ENCODE results near the gene CHRDL2. TPM values are rescaled to one million over a fixed set of nuclear protein-coding genes. Genes with fewer than 3 reads are reported as not detected.

Gene CHRDL2
- total and polyA plus RNA-seq, 3 donors from 2014 or later, result 3.5 to 12.0 (median 5.3) TPM

DNA sequence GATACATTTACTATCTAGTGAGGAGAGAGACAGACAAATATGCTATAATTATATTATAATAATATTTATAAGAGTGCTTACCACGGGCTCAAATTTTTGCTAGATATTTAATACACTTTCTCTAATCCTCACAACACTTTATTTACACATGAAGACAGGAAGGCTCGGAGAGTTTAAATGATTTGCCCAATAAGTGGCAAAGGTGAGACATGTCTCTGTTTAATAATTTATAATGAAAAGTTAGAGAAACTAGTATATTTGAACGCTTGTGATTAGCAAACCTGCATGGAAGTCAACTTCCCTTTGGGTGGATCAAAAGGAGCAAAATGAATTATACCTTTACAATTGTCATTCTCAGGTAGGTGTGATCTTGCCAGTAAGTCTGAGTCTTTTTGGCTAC lies 83.4 kb downstream of the CHRDL2 start:
- intact Hi-C loops (cut with DNase I; ENCODE audit: low total_unique reads), result no loop called here
- no peak for TF ChIP-seq POLR2A (IDR thresholded peaks at IDR 0.05)
- TF ChIP-seq, protein P1, sequence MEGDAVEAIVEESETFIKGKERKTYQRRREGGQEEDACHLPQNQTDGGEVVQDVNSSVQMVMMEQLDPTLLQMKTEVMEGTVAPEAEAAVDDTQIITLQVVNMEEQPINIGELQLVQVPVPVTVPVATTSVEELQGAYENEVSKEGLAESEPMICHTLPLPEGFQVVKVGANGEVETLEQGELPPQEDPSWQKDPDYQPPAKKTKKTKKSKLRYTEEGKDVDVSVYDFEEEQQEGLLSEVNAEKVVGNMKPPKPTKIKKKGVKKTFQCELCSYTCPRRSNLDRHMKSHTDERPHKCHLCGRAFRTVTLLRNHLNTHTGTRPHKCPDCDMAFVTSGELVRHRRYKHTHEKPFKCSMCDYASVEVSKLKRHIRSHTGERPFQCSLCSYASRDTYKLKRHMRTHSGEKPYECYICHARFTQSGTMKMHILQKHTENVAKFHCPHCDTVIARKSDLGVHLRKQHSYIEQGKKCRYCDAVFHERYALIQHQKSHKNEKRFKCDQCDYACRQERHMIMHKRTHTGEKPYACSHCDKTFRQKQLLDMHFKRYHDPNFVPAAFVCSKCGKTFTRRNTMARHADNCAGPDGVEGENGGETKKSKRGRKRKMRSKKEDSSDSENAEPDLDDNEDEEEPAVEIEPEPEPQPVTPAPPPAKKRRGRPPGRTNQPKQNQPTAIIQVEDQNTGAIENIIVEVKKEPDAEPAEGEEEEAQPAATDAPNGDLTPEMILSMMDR (IDR thresholded peaks at IDR 0.05), result no peak
- Histone ChIP-seq H3K4me1 (no peaks in the 10 kb centered on the region), H3K27me3 (no peaks in the 10 kb centered on the region), H3K36me3 (ENCODE audit: low read depth, missing control alignments) (no peaks in the 10 kb centered on the region), H3K27ac (no peak overlapping the region), H3K4me3 (no peak overlapping the region), H3K9me3 (no peaks in the 10 kb centered on the region)
- DNase-seq, result no peak
- 91 to 96% methylated on average over 3 of the region's 3 CpGs for WGBS, 2 donors

DNA sequence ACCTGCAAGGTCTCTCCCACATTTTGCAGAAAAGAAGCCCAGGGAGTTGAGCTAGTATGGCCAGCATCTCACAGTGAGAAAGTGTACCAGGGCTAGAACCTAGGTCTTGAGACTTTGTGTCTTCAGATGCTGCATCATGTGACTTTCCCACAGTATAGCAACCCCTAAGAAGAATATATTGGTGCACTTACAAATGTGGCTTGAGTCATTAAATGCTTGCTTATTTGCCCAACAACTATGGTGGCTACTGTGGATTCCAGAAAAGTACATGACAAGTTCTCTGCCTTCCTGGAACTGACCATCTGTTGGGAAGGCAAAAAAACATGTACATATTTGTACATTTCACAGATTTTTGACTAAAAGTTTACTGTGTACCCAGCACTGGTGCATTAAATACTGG lies 83.8 kb downstream of the CHRDL2 start:
- H3K9me3 ChIP-seq, result no peaks in the 10 kb centered on the region
- H3K4me3 ChIP-seq, result no peak overlapping the region
- TF ChIP-seq POLR2A (IDR thresholded peaks at IDR 0.05), result no peak
- no peak overlapping the region for H3K27ac ChIP-seq
- intact Hi-C loops (cut with DNase I; ENCODE audit: low total_unique reads), result no loop called here
- H3K36me3 ChIP-seq (ENCODE audit: low read depth, missing control alignments), result no peaks in the 10 kb centered on the region
- no peaks in the 10 kb centered on the region for H3K27me3 ChIP-seq
- no peaks in the 10 kb centered on the region for H3K4me1 ChIP-seq
- no peak for DNase-seq

DNA sequence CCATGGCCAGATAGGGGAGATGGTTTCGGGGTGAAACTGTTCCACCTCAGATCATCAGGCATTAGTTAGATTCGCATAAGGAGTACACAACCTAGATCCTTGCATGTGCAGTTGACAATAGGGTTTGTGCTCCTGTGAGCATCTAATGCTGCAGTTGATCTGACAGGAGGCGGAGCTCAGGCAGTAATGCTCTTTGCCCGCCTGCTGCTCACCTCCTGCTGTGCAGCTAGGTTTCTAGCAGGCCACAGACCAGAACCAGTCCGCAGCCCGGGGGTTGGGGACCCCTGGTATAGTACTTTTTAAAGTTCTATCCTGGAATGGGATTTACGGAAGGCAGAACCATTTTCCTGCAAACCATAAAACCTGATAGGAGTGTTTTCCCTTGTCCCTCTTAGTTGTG lies 84.3 kb downstream of the CHRDL2 start:
- no peak for TF ChIP-seq POLR2A (IDR thresholded peaks at IDR 0.05)
- TF ChIP-seq, protein P1 (IDR thresholded peaks at IDR 0.05), result no peak
- 91 to 93% methylated on average over 7 of the region's 7 CpGs for WGBS, 2 donors
- Histone ChIP-seq H3K27me3 (no peaks in the 10 kb centered on the region), H3K4me3 (no peak overlapping the region), H3K9me3 (no peaks in the 10 kb centered on the region), H3K36me3 (ENCODE audit: low read depth, missing control alignments) (no peaks in the 10 kb centered on the region), H3K4me1 (no peaks in the 10 kb centered on the region), H3K27ac (no peak overlapping the region)
- DNase-seq, result no peak
- intact Hi-C loops (cut with DNase I; ENCODE audit: low total_unique reads), result no loop called here

Small RNA genes lying within 50 kb of the gene (microRNA-seq; reads per million reads assigned to microRNA genes)
- 0 reads per million in 2 donors for gene MIR4696 (ENCODE audit: borderline number of aligned reads in 2 of 2, borderline replicate concordance in 1 of 2)

Small RNA genes lying within 50 kb of the gene (small RNA-seq; reads per million reads assigned to genes)
- gene MIR4696 (0 reads per million in 2 donors), gene RANP3 (0 reads per million in 2 donors), gene RN7SKP297 (0 reads per million in 2 donors)

Other genes with a start within 250 kb of the CHRDL2 start
- gene LIPT2, start 237.7 kb downstream of the CHRDL2 start, total RNA-seq, result 10 to 100 TPM; 32.6 to 43.1 TPM
- 25.0 TPM for gene LIPT2, start 237.7 kb downstream of the CHRDL2 start, polyA plus RNA-seq (ENCODE audit: insufficient read depth, low read depth, low replicate concordance)
- 10 to 100 TPM; 25.2 to 32.9 TPM for gene POLD3, start 138.8 kb downstream of the CHRDL2 start, total RNA-seq
- gene POLD3, start 138.8 kb downstream of the CHRDL2 start, polyA plus RNA-seq (ENCODE audit: insufficient read depth, low read depth, low replicate concordance), result 36.3 TPM
- 10 to 100 TPM; 19.3 to 19.4 TPM for gene RNF169, start 17.4 kb upstream of the CHRDL2 start, total RNA-seq
- gene RNF169, start 17.4 kb upstream of the CHRDL2 start, polyA plus RNA-seq (ENCODE audit: insufficient read depth, low read depth, low replicate concordance), result 7.2 TPM
- 10 to 100 TPM; 58.4 to 74.0 TPM for gene XRRA1, start 217.7 kb upstream of the CHRDL2 start, total RNA-seq
- gene XRRA1, start 217.7 kb upstream of the CHRDL2 start, polyA plus RNA-seq (ENCODE audit: insufficient read depth, low read depth, low replicate concordance), result 137 TPM
- gene SPCS2, start 217.8 kb upstream of the CHRDL2 start, total RNA-seq, result 10 to 100 TPM; 37.0 to 61.1 TPM
- 152 TPM for gene SPCS2, start 217.8 kb upstream of the CHRDL2 start, polyA plus RNA-seq (ENCODE audit: insufficient read depth, low read depth, low replicate concordance)

All from testis (tissue), 3 donors.